Erythroblast (primary cell): ENCODE data around the gene FAM13A.

Experiments
- GATA1 ChIP-seq: IDR thresholded peaks from 2 replicates; pipeline ENCODE4 v1.6.1; 2011; ENCODE audit warnings: low read depth, mild to moderate bottlenecking, control low read depth, low read length, moderate library complexity
- POLR2A ChIP-seq: IDR thresholded peaks from 2 replicates; pipeline ENCODE4 v1.6.1; 2011; ENCODE audit warnings: mild to moderate bottlenecking, low read length

- no peak for TF ChIP-seq POLR2A
- TF ChIP-seq GATA1, result no peak
Observed at GRCh38 chr4:89029591-89029990, 27.4 kb downstream of the FAM13A start.
